ENCODE measurements around the gene MSRB2.
"Not testable (repeated sequence)": the region's sequence is repeated elsewhere in the genome, so short reads cannot be mapped to it uniquely, and the experiment has no call there.

MSRB2 gene

GRCh38 chr10:23070092-23070912, 25.1 kb upstream of the MSRB2 start:
- DNase-seq (ENCODE audit: low read depth in 2 of 2): not testable (repeated sequence)

DNA sequence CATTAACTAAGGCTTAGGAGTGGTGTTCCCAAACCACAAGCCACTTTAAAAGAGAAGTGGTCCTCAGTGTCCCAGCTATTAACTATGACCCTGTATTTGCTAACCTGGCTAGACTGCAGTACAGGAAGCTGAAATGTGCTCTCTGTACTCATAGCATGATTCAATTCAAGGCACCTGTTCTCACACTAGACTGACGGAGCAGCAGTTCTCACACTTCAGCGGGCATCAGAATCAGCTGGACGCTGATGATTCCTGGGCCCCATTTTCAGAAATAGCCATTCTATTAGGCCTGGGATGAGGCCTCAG, 24.5 kb upstream of the MSRB2 start:
- no peak for DNase-seq (ENCODE audit: low read depth in 2 of 2)

- not testable (repeated sequence) for DNase-seq (ENCODE audit: low read depth in 2 of 2)
Observed at GRCh38 chr10:23072593-23072992, 22.8 kb upstream of the MSRB2 start.

- no peak for DNase-seq (ENCODE audit: low read depth in 2 of 2)
Observed at GRCh38 chr10:23073527-23073926, 21.9 kb upstream of the MSRB2 start.

GRCh38 chr10:23075672-23076071, 19.7 kb upstream of the MSRB2 start:
- no peak for DNase-seq (ENCODE audit: low read depth in 2 of 2)

DNA sequence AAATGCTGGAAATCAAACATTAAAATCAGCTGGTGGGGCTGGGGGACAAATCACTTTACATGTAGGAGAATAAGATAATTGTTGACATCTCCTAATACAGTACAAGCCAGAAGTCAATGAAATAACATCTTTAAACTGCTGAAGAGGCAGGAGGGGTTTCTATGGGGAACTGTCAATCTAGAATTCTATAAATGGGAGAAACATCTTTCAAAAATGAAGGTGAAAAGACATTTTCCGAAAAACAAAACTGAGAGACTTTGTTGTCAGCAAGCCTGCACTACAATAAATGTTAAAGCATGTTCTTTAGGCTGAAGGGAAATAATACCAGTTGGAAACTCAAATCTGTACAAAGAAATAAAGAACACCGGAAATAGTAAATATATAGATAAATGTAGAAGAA, 17.3 kb upstream of the MSRB2 start:
- no peak for DNase-seq (ENCODE audit: low read depth in 2 of 2)

GRCh38 chr10:23079700-23080099, 15.7 kb upstream of the MSRB2 start:
- DNase-seq (ENCODE audit: low read depth in 2 of 2): no peak

GRCh38 chr10:23080262-23080661, 15.1 kb upstream of the MSRB2 start:
- DNase-seq (ENCODE audit: low read depth in 2 of 2): no peak

- DNase-seq (ENCODE audit: low read depth in 2 of 2): no peak
Observed at GRCh38 chr10:23081221-23081750, 14.1 kb upstream of the MSRB2 start.

GRCh38 chr10:23081891-23082290, 13.5 kb upstream of the MSRB2 start:
- DNase-seq (ENCODE audit: low read depth in 2 of 2): no peak

DNA sequence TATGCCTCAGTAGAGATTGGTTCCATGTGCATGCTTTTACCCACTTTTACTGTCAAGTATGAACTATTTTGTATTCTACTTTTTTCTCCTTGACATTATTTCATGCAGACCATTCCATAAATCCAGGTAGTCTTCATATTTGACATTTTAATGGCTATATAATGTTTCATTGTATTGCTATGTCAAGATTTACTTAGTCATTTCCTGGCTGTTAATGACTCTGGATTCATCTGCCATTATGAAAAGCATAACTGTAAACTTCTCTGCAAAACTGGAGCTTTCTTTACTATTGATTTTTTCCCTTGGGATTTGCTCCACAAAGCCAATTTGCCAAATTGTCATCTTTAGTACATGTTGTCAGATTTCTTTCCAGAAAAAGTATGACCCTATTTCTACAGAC, 6.8 kb upstream of the MSRB2 start:
- no peak for DNase-seq (ENCODE audit: low read depth in 2 of 2)

DNA sequence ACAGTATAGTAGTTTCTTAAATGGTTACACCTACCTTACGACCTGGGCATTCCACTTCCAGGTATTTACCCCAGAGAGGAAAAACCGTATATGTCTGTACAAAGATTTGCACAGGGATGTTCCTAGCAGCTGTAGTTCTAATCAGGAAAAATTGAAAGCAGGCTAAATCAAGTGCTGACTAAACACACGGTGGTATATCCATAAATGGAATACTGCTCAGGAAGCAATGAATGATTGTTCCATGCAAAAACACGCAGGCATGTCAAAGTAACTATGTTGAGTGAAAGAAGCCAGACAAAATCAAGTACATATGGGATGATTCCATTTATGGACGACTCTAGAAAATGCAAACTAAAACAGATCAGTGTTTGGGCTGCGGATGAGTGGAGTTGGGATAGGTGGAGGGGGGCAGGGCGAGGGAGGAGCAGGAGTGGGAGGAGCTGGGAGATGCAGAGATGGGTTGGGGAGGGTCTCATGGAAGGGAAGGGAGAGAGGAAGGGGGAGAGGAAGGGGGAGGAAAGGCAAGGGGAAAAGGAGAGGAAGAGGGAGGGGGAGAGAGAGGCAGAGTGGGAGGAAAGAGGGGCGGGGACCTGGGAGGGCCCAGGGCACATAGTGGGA, 484 bp upstream of the MSRB2 start:
- DNase-seq (ENCODE audit: low read depth in 2 of 2): no peak

GRCh38 chr10:23095966-23096801, 805 bp downstream of the MSRB2 start:
- no peak for DNase-seq (ENCODE audit: low read depth in 2 of 2)

DNA sequence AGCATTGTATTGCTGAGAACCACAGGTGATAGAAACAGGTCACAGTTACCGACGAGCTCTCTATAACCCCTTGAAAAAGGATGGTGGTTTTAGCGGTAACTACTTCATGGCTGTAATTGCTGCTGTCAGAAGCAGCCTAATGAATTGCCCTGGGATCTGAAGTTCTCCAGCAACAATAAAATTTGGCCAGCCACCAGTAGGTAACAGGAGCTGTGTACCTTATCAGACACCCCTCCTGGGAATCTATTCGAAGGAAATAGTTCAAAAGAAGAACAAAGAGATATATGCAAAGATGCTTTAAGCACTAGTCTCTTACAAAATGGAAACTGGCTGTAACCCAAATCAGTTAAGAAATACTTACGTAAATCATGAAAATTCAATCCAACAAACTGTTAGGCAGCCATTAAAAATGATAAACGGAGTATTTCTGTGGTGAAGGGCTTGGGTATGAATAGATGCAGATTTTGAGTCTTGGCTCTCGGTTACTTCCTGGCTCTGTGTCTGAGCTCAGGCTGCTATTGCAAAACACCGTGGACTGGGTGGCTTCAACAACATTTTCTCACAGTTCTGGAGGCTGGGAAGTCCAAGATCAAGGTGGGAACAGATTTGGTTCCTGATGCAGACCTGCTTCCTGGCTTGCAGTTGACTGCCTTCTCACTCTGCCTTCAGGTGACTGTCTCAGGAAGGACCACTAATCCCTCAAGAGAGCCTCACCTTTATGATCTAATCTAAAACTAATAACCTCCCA, 1.6 kb downstream of the MSRB2 start:
- no peak for DNase-seq (ENCODE audit: low read depth in 2 of 2)

DNA sequence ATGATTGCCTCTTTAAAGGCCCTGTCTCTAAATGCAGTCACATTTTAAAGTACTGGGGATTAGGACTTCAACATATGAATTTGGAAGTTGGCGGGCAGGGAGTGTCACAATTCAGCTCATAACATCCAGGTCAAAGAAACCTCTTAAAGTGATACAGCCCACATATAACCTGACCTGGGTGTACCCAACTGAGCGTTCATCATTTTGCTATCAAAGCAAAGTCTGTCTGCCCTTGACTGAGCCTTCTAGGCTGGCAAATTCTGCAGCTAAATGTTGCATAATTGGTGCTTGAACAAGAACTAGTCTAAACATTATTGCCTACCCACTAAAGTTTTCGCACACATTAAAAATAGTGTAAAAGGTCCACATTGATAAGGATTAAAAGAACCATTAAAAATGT, 3.7 kb downstream of the MSRB2 start:
- DNase-seq (ENCODE audit: low read depth in 2 of 2): no peak

DNA sequence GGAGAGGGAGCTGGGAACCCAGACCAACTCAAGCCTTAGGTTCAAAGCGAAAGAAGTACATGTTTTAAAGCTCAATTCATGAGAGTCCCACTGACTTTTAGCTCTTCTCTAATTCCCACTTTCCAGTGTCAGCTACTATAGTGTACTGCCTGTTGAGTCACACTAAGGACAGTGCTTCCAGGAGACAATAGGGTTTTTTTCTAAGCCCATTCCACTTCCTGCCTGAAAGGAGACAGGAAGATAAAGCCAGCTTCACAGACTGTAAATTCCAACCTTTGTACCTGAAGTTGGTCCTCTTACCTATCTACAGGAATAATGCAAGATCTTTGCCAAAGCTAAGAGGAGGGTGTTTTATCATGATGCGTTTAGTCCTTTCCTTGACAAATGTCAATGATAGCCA, 4.4 kb downstream of the MSRB2 start:
- no peak for DNase-seq (ENCODE audit: low read depth in 2 of 2)

- no peak for DNase-seq (ENCODE audit: low read depth in 2 of 2)
Observed at GRCh38 chr10:23100331-23101030, 5.1 kb downstream of the MSRB2 start.

GRCh38 chr10:23106331-23107072, 11.1 kb downstream of the MSRB2 start:
- DNase-seq (ENCODE audit: low read depth in 2 of 2): no peak

DNA sequence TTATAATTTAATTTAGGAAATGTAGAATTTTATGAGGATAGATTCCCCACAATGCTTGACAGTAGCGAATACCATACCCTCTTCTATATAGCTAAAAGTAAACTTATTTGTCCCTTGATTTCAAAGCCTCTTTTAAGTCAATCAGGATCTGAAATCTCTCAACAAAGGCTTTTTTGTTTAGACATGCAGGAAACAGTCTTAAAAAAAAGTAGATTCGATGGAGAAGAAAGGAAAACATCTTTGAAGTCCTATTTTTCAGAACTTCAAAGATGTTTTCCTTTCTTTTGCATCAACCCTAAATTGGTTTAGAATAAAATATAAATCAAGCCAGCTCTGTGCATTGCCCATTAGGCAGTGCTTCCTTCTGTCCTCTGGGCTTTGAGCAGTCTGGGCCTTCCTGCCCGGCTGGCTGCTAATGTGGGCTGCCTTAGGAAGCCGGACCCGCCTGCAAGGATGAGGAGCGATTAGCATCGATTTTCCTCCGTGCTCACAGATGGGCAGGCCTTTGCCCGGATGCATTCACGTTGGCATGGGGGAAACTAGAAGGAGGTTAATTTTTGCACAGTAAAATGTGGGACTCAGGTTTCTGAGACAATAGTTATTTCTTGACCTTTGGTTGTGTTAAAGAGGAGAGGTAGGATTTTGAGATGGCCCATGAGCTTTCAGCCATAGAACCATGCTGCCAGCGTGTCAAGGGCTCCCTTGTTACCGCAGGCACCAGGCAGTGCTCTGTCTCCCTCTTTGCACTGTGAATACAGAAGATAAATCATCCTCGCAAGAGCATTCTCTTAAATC, 15.5 kb downstream of the MSRB2 start:
- DNase-seq (ENCODE audit: low read depth in 2 of 2): no peak

Measured in activated CD8-positive, alpha-beta memory T cell treated with anti-CD3 and anti-CD28 coated beads for 4 hours (primary cell).